ENCODE results near the gene TULP1. TPM values are rescaled to one million over a fixed set of nuclear protein-coding genes. Genes with fewer than 3 reads are reported as not detected.

Gene TULP1
- total and polyA plus RNA-seq, 2 donors from 2014 or later, result not detected

DNA sequence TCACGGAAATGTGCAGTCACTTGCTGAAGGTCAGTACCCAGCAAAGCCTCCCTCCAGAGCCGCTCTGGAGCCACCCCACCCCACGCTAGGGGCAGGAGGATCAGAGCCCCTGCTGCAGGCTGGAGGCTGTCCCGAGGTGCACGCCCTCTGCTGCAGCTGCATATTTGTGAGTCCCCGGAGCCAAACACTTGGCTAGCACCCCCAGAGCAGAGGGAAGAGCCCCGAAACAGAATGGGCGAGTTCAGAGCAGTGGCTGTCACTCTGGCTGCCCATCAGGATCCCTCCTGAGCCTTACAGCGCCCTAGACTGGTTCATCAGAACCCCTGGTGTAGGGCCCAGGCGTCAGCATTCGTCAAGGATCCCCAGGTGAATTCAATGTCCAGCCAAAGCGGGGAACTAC lies 9.5 kb upstream of the TULP1 start:
- no peaks in the 10 kb centered on the region for H3K36me3 ChIP-seq (ENCODE audit: control insufficient read depth in 2 of 3, insufficient read depth in 3 of 3, low read length in 3 of 3)
- FAIRE-seq, result no peak
- intact Hi-C loops (cut with DNase I), result loop anchor here (5.0 kb wide), 1 partner anchor 215 kb away; the partner anchor contains the start of gene ARMC12
- H3K4me3 ChIP-seq (ENCODE audit: low read length in 3 of 3), result no peak overlapping the region
- DNase-seq, result no peak
- no peaks in the 10 kb centered on the region for H3K27me3 ChIP-seq (ENCODE audit: control insufficient read depth, insufficient read depth, low read length)
- no peak overlapping the region for H3K27ac ChIP-seq (ENCODE audit: low read depth in 2 of 2, low read length in 2 of 2)
- H3K9ac ChIP-seq (ENCODE audit: low read length in 3 of 3), result no peak overlapping the region
- TF ChIP-seq, protein P1, sequence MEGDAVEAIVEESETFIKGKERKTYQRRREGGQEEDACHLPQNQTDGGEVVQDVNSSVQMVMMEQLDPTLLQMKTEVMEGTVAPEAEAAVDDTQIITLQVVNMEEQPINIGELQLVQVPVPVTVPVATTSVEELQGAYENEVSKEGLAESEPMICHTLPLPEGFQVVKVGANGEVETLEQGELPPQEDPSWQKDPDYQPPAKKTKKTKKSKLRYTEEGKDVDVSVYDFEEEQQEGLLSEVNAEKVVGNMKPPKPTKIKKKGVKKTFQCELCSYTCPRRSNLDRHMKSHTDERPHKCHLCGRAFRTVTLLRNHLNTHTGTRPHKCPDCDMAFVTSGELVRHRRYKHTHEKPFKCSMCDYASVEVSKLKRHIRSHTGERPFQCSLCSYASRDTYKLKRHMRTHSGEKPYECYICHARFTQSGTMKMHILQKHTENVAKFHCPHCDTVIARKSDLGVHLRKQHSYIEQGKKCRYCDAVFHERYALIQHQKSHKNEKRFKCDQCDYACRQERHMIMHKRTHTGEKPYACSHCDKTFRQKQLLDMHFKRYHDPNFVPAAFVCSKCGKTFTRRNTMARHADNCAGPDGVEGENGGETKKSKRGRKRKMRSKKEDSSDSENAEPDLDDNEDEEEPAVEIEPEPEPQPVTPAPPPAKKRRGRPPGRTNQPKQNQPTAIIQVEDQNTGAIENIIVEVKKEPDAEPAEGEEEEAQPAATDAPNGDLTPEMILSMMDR (IDR thresholded peaks at IDR 0.05; ENCODE audit: borderline replicate concordance, extremely low read depth, insufficient read depth), result no peak
- H3K4me1 ChIP-seq (ENCODE audit: control insufficient read depth in 2 of 3, insufficient read depth in 2 of 3, low read depth in 1 of 3, low read length in 3 of 3), result peaks cover 0 to 2% (median 0%) of the 10 kb centered on the region in 3 donors
- H3K9me3 ChIP-seq (ENCODE audit: control insufficient read depth in 2 of 3, insufficient read depth in 1 of 3, low read length in 3 of 3), result no peaks in the 10 kb centered on the region

- no peak for FAIRE-seq
- intact Hi-C loops (cut with DNase I), result loop anchor here (5.0 kb wide), 1 partner anchor 216 kb away; the partner anchor contains the start of gene ARMC12
- TF ChIP-seq, protein P1 (IDR thresholded peaks at IDR 0.05; ENCODE audit: borderline replicate concordance, extremely low read depth, insufficient read depth), result no peak
These were observed 8.5 kb upstream of the TULP1 start for GRCh38 chr6:35521235-35521634.

GRCh38 chr6:35519313-35520015 lies 6.8 kb upstream of the TULP1 start:
- no peaks in the 10 kb centered on the region for H3K36me3 ChIP-seq (ENCODE audit: control insufficient read depth in 2 of 3, insufficient read depth in 3 of 3, low read length in 3 of 3)
- intact Hi-C loops (cut with DNase I), result loop anchor here (5.0 kb wide), 1 partner anchor 218 kb away; the partner anchor contains the start of gene ARMC12
- FAIRE-seq (no peak), DNase-seq (no peak)
- no peak overlapping the region for H3K9ac ChIP-seq (ENCODE audit: low read length in 3 of 3)
- no peak overlapping the region for H3K27ac ChIP-seq (ENCODE audit: low read depth in 2 of 2, low read length in 2 of 2)
- TF ChIP-seq, protein P1 (IDR thresholded peaks at IDR 0.05; ENCODE audit: borderline replicate concordance, extremely low read depth, insufficient read depth), result no peak
- H3K4me1 ChIP-seq (ENCODE audit: control insufficient read depth in 2 of 3, insufficient read depth in 2 of 3, low read depth in 1 of 3, low read length in 3 of 3), result peaks cover 0 to 2% (median 0%) of the 10 kb centered on the region in 3 donors
- no peaks in the 10 kb centered on the region for H3K27me3 ChIP-seq (ENCODE audit: control insufficient read depth, insufficient read depth, low read length)
- no peaks in the 10 kb centered on the region for H3K9me3 ChIP-seq (ENCODE audit: control insufficient read depth in 2 of 3, insufficient read depth in 1 of 3, low read length in 3 of 3)
- H3K4me3 ChIP-seq (ENCODE audit: low read length in 3 of 3), result no peak overlapping the region

More at GRCh38 chr6:35521235-35521634, 8.5 kb upstream of the TULP1 start:
- Histone ChIP-seq H3K27ac (ENCODE audit: low read depth in 2 of 2, low read length in 2 of 2) (no peak overlapping the region), H3K9ac (ENCODE audit: low read length in 3 of 3) (no peak overlapping the region), H3K4me1 (ENCODE audit: control insufficient read depth in 2 of 3, insufficient read depth in 2 of 3, low read depth in 1 of 3, low read length in 3 of 3) (peaks cover 0 to 2% (median 0%) of the 10 kb centered on the region in 3 donors), H3K4me3 (ENCODE audit: low read length in 3 of 3) (no peak overlapping the region), H3K36me3 (ENCODE audit: control insufficient read depth in 2 of 3, insufficient read depth in 3 of 3, low read length in 3 of 3) (no peaks in the 10 kb centered on the region), H3K9me3 (ENCODE audit: control insufficient read depth in 2 of 3, insufficient read depth in 1 of 3, low read length in 3 of 3) (no peaks in the 10 kb centered on the region), H3K27me3 (ENCODE audit: control insufficient read depth, insufficient read depth, low read length) (no peaks in the 10 kb centered on the region)
- DNase-seq, result no peak
